Renal pelvis (tissue), 4 donors: ENCODE data around the gene ATXN10. TPM values are rescaled to one million over a fixed set of nuclear protein-coding genes. Genes with fewer than 3 reads are reported as not detected.
"Not testable (repeated sequence)": the region's sequence is repeated elsewhere in the genome, so short reads cannot be mapped to it uniquely, and the experiment has no call there.

Experiments
- DNase-seq: peaks from one replicate; pipeline ENCODE4 v3.0.0-alpha.2; 2013
- polyA plus RNA-seq, 3 donors: library from polyadenylated mRNA; unstranded; fragments of 120-200 nt; gene quantifications; one replicate each; pipeline ENCODE4 v1.2.1, GENCODE V29; 2013; ENCODE audit not compliant: insufficient read length in 3 of 3

The ATXN10 gene
- polyA plus RNA-seq, 3 donors = 235 to 291 (median 278) TPM

GRCh38 chr22:45672564-45673481 is 1.2 kb downstream of the ATXN10 start:
- DNase-seq = no peak

GRCh38 chr22:45673482-45674175 is 2.0 kb downstream of the ATXN10 start:
- no peak for DNase-seq

- no peak for DNase-seq
Observed at GRCh38 chr22:45676024-45676423, 4.4 kb downstream of the ATXN10 start.

- DNase-seq = no peak
Observed at GRCh38 chr22:45677063-45677462, 5.4 kb downstream of the ATXN10 start.

- DNase-seq = no peak
Observed at GRCh38 chr22:45678961-45679912, 7.6 kb downstream of the ATXN10 start.

GRCh38 chr22:45680932-45681700 is 9.5 kb downstream of the ATXN10 start:
- no peak for DNase-seq

GRCh38 chr22:45682064-45682463 is 10.4 kb downstream of the ATXN10 start:
- DNase-seq = no peak

- DNase-seq = not testable (repeated sequence)
Observed at GRCh38 chr22:45682773-45683172, 11.1 kb downstream of the ATXN10 start.

- no peak for DNase-seq
Observed at GRCh38 chr22:45683248-45683647, 11.6 kb downstream of the ATXN10 start.

GRCh38 chr22:45683680-45684079 is 12.0 kb downstream of the ATXN10 start:
- no peak for DNase-seq

GRCh38 chr22:45684169-45684568 is 12.5 kb downstream of the ATXN10 start:
- DNase-seq = no peak

- no peak for DNase-seq
Observed at GRCh38 chr22:45684752-45685574, 13.3 kb downstream of the ATXN10 start.

GRCh38 chr22:45686004-45686403 is 14.4 kb downstream of the ATXN10 start:
- DNase-seq = no peak

- DNase-seq = no peak
Observed at GRCh38 chr22:45686836-45687235, 15.2 kb downstream of the ATXN10 start.

- DNase-seq = no peak
Observed at GRCh38 chr22:45688600-45689080, 17.0 kb downstream of the ATXN10 start.

- no peak for DNase-seq
Observed at GRCh38 chr22:45689211-45689610, 17.6 kb downstream of the ATXN10 start.

- no peak for DNase-seq
Observed at GRCh38 chr22:45690008-45690407, 18.4 kb downstream of the ATXN10 start.

GRCh38 chr22:45692549-45692948 is 20.9 kb downstream of the ATXN10 start:
- no peak for DNase-seq

GRCh38 chr22:45693835-45694234 is 22.2 kb downstream of the ATXN10 start:
- DNase-seq = no peak

- no peak for DNase-seq
Observed at GRCh38 chr22:45696227-45696626, 24.6 kb downstream of the ATXN10 start.
